ENCODE data around the gene LTV1. TPM values are rescaled to one million over a fixed set of nuclear protein-coding genes. Genes with fewer than 3 reads are reported as not detected.

LTV1 gene
- total RNA-seq, 4 donors from 2014 or later, result 15.5 to 23.1 (median 20.4) TPM

Small RNA genes within 50 kb of the gene (small RNA-seq; reads per million reads assigned to genes)
- 0 reads per million in 4 donors for gene ZC2HC1B

Other genes starting within 250 kb of the LTV1 start
- 10 to 100 TPM; 25.1 to 76.9 (median 45.1) TPM for gene PHACTR2, start 165.4 kb upstream of the LTV1 start, total RNA-seq
- not detected for gene ZC2HC1B, start 21.1 kb downstream of the LTV1 start, total RNA-seq
- 10 to 100 TPM; 14.2 to 25.4 (median 15.8) TPM for gene PLAGL1, start 164.9 kb downstream of the LTV1 start, total RNA-seq